Measurements from ENCODE around the gene BNIP3.
A peak's percentile ranks its signal among the peaks of the same experiment; 100 is the strongest.

BNIP3 gene

GRCh38 chr10:131981429-131982184, at the start of gene BNIP3:
TSS of gene BNIP3 (minus strand) at chr10:131981923. CDS start at chr10:131981806, 117 bp downstream.
- peak; percentile 91 to 93 for DNase-seq (ENCODE audit: low read depth in 2 of 2)

- DNase-seq (ENCODE audit: low read depth in 2 of 2): no peak
Measured at GRCh38 chr10:132030898-132031463, 49.3 kb upstream of the BNIP3 start.

DNA sequence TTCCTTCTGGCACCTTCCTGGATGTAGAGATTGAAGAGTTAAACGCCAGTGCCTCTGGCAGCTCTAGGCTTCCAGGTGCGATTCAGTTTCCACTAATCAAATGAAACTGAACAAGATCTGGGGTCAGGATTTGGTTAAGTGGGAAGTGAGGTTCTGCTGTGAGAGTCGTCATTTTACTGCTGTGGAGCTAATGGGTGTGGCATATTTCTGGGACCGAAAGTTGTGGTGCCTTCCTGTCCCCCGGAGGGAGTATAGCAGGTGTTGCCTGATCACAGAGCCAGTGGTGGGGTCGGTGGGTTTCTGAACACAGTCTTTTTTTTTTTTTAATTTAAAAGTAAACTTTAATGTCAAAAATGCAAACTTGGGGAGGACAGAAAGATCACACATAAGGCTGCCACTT, 47.0 kb upstream of the BNIP3 start:
- no peak for DNase-seq (ENCODE audit: low read depth in 2 of 2)

DNA sequence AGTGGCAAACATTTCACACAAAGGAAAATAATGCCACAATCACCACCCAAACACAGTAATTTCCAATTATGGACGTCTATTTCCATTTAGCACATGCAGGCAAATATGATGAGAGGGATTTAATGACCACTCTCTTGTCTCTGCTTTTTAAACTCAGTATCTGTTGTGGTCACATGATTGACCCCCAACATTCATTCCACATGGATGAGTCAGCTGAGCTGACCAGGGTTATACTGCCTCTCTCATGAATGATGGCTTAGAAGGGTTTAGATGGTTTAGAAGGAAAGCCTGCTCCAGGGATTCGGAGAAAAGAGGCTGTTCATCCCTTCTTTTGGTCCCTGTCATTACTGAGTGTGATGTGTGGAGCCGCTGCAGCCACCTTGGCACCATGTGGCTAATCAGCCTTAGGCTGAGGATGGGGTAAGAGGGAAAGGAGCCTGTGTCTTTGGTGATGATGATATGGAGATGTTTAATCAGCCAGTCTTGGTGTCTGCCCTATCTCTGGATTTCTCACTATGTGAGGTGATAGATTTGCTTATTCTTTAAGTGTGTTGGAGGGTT, 45.8 kb upstream of the BNIP3 start:
- no peak for DNase-seq (ENCODE audit: low read depth in 2 of 2)

DNA sequence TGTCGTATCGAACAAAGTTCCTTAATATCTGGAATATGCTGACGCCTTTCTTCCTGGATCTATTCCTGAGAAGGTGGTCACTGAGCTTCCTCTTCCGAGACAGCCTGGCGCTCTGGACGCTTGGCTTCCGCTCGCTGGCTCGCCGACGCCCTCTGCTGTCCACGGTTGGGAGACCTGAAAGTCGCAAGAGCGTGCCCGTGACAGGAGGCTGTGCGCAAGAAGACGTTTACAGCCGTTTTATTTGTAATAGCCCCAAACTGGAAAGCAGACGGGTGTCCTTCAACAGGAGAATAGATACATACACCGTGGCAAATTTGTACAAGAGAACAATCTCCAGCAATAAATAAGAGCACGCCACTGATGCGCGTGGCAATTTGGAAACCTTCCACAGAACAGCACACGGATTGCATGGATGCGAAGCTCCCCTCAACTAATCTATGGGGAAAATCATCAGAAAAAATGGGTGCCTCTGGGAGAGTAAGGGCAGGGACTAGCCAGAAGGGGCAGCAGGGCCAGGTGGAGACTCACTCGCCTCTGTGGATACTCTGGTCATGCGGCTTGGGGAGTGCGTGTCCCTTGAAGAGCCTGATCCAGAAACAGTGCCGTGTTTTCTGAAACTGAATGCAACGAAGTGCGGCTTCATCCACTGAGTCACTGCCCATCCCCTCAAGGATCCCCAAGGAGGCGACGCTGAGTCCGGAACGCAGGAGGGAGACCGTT, 41.5 kb upstream of the BNIP3 start:
- DNase-seq (ENCODE audit: low read depth in 2 of 2): peak; percentile 75 to 80

DNA sequence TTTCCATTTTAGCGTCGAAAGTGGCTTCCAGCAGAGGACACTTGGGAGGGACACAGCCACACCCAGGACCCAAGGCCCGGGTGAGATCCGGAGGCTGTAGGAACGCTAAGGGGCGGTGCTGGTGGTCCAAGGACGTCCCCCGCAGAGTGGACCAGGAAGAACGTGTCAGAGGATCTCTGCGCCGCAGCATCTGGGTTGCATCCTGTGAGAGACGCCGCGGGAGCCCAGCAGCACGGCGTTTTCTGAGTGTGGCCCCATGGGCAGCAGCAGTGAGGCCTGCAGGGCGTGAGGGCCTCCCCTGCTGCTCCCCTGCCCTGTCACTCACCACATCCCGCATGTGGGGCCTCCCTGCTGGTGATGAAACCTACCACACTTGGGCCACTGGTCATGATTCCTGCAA, 40.5 kb upstream of the BNIP3 start:
- DNase-seq (ENCODE audit: low read depth in 2 of 2): no peak

GRCh38 chr10:132021504-132022143, 39.9 kb upstream of the BNIP3 start:
- no peak for DNase-seq (ENCODE audit: low read depth in 2 of 2)

GRCh38 chr10:132021046-132021445, 39.3 kb upstream of the BNIP3 start:
- DNase-seq (ENCODE audit: low read depth in 2 of 2): no peak

GRCh38 chr10:132020456-132020855, 38.7 kb upstream of the BNIP3 start:
- DNase-seq (ENCODE audit: low read depth in 2 of 2): no peak

DNA sequence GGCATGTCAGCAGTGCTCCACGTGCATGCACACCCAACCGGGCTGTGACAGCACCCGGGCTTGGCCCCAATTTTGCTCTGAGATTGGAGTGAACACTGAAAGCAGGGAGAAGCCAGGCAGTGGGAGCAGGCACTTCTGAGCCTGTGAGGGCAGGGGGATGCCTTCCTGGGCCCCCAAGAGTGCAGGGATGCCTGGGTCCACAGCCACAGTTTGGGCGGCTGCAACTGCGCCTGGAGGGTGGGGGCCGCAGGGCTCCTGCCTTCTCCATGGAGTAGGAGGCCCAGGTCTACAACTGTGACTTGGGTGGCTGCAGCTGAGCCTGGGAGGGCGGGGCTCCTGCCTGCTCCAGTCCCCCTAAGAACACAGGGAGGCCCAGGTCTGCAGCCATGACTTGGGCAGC, 37.6 kb upstream of the BNIP3 start:
- no peak for DNase-seq (ENCODE audit: low read depth in 2 of 2)

- no peak for DNase-seq (ENCODE audit: low read depth in 2 of 2)
Measured at GRCh38 chr10:132018446-132018845, 36.7 kb upstream of the BNIP3 start.

DNA sequence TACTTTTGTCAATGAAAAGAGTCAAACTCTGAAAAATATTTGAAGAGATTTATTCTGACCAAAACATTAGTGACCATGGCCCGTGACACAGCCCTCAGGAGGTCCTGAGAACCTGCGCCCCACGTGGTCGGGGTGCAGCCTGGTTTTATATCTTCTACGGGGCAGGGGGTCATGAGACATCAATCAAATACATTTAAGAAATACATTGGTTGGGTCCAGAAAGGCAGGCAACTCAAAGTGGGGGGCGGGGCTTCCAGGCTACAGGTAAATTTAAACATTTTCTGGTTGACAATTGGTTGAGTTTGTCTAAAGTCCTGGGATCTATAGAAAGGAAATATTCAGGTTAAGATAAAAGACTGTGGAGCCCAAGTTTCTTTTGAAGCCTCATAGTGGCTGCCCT, 34.8 kb upstream of the BNIP3 start:
- DNase-seq (ENCODE audit: low read depth in 2 of 2): no peak

DNA sequence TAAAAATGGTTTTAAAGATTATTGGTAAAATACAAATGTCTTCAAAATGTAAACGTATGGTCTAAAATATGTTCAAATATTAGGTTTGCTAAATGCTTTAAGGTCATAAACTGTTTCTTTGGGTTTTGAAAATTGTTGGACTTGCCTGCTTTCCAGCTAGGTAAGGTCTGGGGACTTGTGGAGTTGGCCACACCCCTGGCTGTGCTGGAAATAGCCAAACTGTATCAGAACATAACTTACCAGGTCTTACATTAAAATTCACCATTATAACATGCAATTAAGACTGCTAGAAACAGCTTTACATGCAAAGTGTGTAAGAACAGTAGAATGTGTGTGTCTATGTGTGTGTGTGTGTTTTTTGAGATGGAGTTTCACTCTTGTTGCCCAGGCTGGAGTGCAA, 29.7 kb upstream of the BNIP3 start:
- no peak for DNase-seq (ENCODE audit: low read depth in 2 of 2)

- DNase-seq (ENCODE audit: low read depth in 2 of 2): no peak
Measured at GRCh38 chr10:132011024-132011423, 29.3 kb upstream of the BNIP3 start.

- DNase-seq (ENCODE audit: low read depth in 2 of 2): no peak
Measured at GRCh38 chr10:132010483-132010882, 28.8 kb upstream of the BNIP3 start.

DNA sequence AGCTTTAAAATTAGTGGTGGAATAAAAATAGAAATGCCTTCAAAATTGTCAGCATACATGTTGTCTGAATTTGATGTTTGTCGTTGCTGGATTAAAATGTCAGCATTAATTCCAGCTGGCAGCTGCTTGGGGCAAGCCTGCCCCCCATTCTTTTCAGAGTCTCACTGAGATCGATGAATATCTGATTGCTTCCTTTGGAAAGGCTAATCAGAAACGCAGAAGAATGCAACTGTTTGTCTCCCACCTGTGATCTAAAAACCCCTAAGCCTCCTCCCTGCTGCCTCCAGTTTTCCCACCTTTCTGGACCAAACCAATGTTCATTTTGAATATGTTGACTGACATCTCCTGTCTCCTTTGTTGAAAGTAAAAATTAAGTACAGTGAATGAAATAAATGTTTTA, 27.9 kb upstream of the BNIP3 start:
- DNase-seq (ENCODE audit: low read depth in 2 of 2): no peak

GRCh38 chr10:132007681-132008080, 26.0 kb upstream of the BNIP3 start:
- DNase-seq (ENCODE audit: low read depth in 2 of 2): no peak

DNA sequence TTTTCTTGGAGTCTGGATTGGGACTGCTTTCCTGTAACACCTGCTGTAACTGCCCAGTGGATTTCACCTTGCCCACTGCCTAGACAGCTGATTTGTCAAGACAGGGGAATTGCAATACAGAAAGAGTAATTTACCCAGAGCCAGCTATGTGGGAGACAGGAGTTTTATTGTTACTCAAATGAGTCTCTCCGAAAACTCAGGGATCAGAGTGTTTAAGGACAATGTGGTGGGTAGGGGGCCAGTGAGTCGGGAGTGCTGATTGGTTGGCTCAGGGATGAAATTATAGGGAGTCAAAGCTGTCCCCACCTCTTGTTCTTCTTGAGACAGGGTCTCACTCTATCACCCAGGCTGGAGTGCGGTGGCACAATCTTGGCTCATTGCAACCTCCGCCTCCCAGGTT, 25.2 kb upstream of the BNIP3 start:
- DNase-seq (ENCODE audit: low read depth in 2 of 2): no peak

GRCh38 chr10:132005147-132005546, 23.4 kb upstream of the BNIP3 start:
- DNase-seq (ENCODE audit: low read depth in 2 of 2): no peak

DNA sequence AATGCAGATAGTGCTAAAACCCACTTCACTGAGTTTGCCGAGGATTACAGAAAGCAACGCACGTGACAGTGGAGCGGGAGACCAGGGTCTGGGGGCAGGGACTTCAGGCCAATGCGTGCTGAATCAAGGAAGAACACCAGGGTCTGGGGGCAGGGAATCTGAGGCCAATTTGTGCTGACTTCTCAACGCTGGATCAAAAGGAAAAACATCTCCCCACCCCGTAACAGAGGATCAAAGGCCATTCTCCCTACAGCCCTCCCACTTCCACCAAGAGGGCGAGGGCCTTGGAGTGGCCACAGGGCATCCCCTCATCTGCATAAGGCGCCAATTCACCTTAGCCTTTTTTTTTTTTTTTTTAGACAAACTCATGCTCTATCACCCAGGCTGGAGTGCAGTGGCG, 22.3 kb upstream of the BNIP3 start:
- DNase-seq (ENCODE audit: low read depth in 2 of 2): no peak

- no peak for DNase-seq (ENCODE audit: low read depth in 2 of 2)
Measured at GRCh38 chr10:132003282-132003924, 21.7 kb upstream of the BNIP3 start.

GRCh38 chr10:132002004-132002403, 20.3 kb upstream of the BNIP3 start:
- no peak for DNase-seq (ENCODE audit: low read depth in 2 of 2)

All from stimulated activated CD4-positive, alpha-beta T cell treated with anti-CD3 and anti-CD28 coated beads, Interleukin-4, amount 100 ng/mL, for 48 hours (primary cell).